GM12892 (cell line): Measurements from ENCODE around the gene BNIP3.

Experiments
- POLR2A ChIP-seq: IDR thresholded peaks from 2 replicates; pipeline ENCODE4 v1.6.1; 2011; ENCODE audit warnings: low read depth, low read length, control low read depth
- POLR2AphosphoS5 ChIP-seq: IDR thresholded peaks from 2 replicates; pipeline ENCODE4 v1.6.1; 2011; ENCODE audit warnings: low read depth, low read length, control low read depth
- TAF1 ChIP-seq: IDR thresholded peaks from 2 replicates; pipeline ENCODE4 v1.6.1; 2011; ENCODE audit warnings: low read depth, mild to moderate bottlenecking, control low read depth, low read length, borderline replicate concordance

DNA sequence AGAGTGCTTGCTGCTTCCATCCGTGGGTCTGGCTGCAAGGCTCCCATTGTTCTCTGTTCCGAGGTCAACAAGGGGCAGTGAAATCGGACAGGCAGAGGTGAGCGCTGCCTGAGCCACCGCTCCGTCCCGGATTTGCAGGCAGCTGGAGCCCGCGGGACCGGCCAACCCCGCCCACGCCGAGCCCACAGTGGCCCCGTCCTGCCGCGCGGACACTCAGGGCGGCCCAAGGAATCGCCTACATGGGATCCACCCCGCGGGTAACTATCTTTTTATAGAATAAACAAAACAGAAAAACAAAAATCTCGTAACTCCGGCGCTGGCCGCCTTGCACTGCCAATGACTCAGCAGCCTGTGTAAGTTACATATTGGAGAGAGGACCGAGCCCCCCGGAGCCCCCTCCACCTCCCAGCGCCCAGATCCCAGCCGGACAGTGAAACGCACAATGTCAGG is 1.9 kb downstream of the BNIP3 start:
- TF ChIP-seq TAF1 (no peak), POLR2AphosphoS5 (no peak), POLR2A (no peak)
